ENCODE data around the gene UBR2.
"Not testable (repeated sequence)": the region's sequence is repeated elsewhere in the genome, so short reads cannot be mapped to it uniquely, and the experiment has no call there.

The UBR2 gene

GRCh38 chr6:42533794-42534193 is 30.0 kb upstream of the UBR2 start:
- Histone ChIP-seq H3K27me3 (ENCODE audit: low read depth) (no peaks in the 10 kb centered on the region), H3K4me3 (no peak overlapping the region), H3K4me1 (no peaks in the 10 kb centered on the region), H3K9me3 (no peaks in the 10 kb centered on the region), H3K36me3 (replicated peaks) (no peaks in the 10 kb centered on the region)
- in situ Hi-C loops (cut with MboI; ENCODE audit: low sequenced_read_pairs): loop anchor here (25.0 kb wide), 2 partner anchors 271 to 446 kb away; no protein-coding TSS in a partner anchor
- DNase-seq (ENCODE audit: low spot score in 2 of 2): no peak

GRCh38 chr6:42537536-42537935 is 26.3 kb upstream of the UBR2 start:
- no peak overlapping the region for H3K4me3 ChIP-seq
- no peaks in the 10 kb centered on the region for H3K9me3 ChIP-seq
- in situ Hi-C loops (cut with MboI; ENCODE audit: low sequenced_read_pairs): loop anchor here (25.0 kb wide), 2 partner anchors 275 to 450 kb away; no protein-coding TSS in a partner anchor
- H3K4me1 ChIP-seq: no peaks in the 10 kb centered on the region
- DNase-seq (ENCODE audit: low spot score in 2 of 2): no peak
- no peaks in the 10 kb centered on the region for H3K27me3 ChIP-seq (ENCODE audit: low read depth)
- H3K36me3 ChIP-seq (replicated peaks): no peaks in the 10 kb centered on the region

GRCh38 chr6:42539135-42539534 is 24.7 kb upstream of the UBR2 start:
- H3K9me3 ChIP-seq: no peaks in the 10 kb centered on the region
- DNase-seq (ENCODE audit: low spot score in 2 of 2): no peak
- no peaks in the 10 kb centered on the region for H3K27me3 ChIP-seq (ENCODE audit: low read depth)
- H3K4me3 ChIP-seq: no peak overlapping the region
- no peaks in the 10 kb centered on the region for H3K36me3 ChIP-seq (replicated peaks)
- no peaks in the 10 kb centered on the region for H3K4me1 ChIP-seq
- in situ Hi-C loops (cut with MboI; ENCODE audit: low sequenced_read_pairs): loop anchor here (25.0 kb wide), 2 partner anchors 277 to 452 kb away; no protein-coding TSS in a partner anchor

GRCh38 chr6:42545226-42545773 is 18.5 kb upstream of the UBR2 start:
- Histone ChIP-seq H3K36me3 (replicated peaks) (no peaks in the 10 kb centered on the region), H3K9me3 (no peaks in the 10 kb centered on the region), H3K4me3 (no peak overlapping the region), H3K4me1 (peaks cover 11% of the 10 kb centered on the region), H3K27me3 (ENCODE audit: low read depth) (no peaks in the 10 kb centered on the region)
- DNase-seq (ENCODE audit: low spot score in 2 of 2): no peak
- in situ Hi-C loops (cut with MboI; ENCODE audit: low sequenced_read_pairs): loop anchor here (25.0 kb wide), 2 partner anchors 283 to 458 kb away; no protein-coding TSS in a partner anchor

DNA sequence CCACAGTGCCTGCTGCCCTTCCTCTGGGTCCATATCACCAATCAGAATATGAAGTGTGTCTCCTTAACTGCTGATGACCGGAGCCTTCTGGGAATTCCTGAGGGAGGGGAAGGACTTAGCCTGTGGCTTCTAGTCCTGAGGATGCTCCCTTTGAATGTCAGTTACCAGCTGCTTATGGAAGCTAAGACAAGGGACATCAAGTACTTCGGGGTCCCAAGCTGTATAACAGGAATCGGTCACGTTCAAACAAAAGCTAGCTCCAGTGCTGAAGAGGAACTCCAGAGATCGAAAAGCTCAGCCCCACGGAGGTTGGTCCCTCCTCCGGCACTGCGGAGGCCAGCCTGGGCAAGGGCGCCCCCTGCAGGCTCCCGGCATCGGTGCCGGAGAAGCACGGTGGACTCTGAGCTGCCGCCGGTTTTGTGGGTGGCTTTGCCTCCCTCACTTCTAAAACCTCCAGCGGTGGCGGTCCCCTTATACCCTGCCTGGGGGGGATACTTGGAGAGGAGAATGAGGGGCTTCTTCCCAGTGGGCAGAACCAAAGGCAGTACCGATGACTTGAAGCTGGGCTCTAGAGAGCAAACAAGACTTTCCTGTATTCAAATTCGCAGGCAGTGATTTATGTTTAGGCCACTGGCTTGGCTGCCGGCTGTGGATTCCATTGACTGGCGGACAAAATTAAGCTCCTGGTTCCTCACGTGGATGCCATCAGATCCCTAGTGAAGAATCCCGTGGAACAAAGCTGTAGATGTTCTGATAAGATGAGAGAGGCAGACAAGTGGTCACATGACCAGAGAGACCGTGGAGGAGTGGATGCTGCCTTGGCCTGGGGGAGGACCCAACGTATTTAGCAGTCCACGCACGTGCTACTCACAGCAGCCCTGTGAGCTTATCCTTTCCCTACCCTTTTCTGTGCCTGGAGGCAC is 16.2 kb upstream of the UBR2 start:
- no peaks in the 10 kb centered on the region for H3K27me3 ChIP-seq (ENCODE audit: low read depth)

GRCh38 chr6:42550277-42550676 is 13.6 kb upstream of the UBR2 start:
- Histone ChIP-seq H3K36me3 (replicated peaks) (no peaks in the 10 kb centered on the region), H3K4me3 (no peak overlapping the region), H3K4me1 (peaks cover 11% of the 10 kb centered on the region), H3K9me3 (no peaks in the 10 kb centered on the region), H3K27me3 (ENCODE audit: low read depth) (no peaks in the 10 kb centered on the region)
- no peak for DNase-seq (ENCODE audit: low spot score in 2 of 2)
- in situ Hi-C loops (cut with MboI; ENCODE audit: low sequenced_read_pairs): no loop called here

More for the DNA sequence above, 16.2 kb upstream of the UBR2 start:
- Histone ChIP-seq H3K4me1 (peaks cover 11% of the 10 kb centered on the region), H3K36me3 (replicated peaks) (no peaks in the 10 kb centered on the region), H3K9me3 (no peaks in the 10 kb centered on the region), H3K4me3 (peak overlapping the region; percentile 33)
- in situ Hi-C loops (cut with MboI; ENCODE audit: low sequenced_read_pairs): loop anchor here (25.0 kb wide), 2 partner anchors 285 to 460 kb away; no protein-coding TSS in a partner anchor
- peak; percentile 76 to 91 for DNase-seq (ENCODE audit: low spot score in 2 of 2)

- no peak for DNase-seq (ENCODE audit: low spot score in 2 of 2)
- Histone ChIP-seq H3K27me3 (ENCODE audit: low read depth) (no peaks in the 10 kb centered on the region), H3K4me3 (no peak overlapping the region), H3K9me3 (no peaks in the 10 kb centered on the region), H3K36me3 (replicated peaks) (no peaks in the 10 kb centered on the region), H3K4me1 (peaks cover 14% of the 10 kb centered on the region)
- in situ Hi-C loops (cut with MboI; ENCODE audit: low sequenced_read_pairs): no loop called here
Measured at GRCh38 chr6:42551217-42551616, 12.6 kb upstream of the UBR2 start.

DNA sequence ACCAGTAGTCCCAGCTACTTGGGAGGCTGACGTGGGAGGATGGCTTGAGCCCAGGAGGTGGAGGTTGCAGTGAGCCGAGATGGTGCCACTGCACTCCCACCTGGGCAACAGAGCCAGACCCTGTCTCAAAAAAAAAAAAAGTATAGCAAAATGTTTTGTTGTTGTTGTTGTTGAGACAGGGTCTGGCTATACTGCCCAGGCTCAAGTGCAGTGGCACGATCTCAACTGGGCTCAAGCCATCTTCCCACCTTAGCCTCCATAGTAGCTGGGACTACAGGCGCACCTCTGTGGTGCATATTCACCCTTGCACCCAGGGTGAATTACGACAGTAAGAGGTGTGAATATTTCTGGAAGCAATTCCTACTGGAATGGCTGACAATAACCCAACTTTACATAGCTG is 11.4 kb upstream of the UBR2 start:
- Histone ChIP-seq H3K27me3 (ENCODE audit: low read depth) (no peaks in the 10 kb centered on the region), H3K4me3 (no peak overlapping the region), H3K4me1 (peaks cover 12% of the 10 kb centered on the region), H3K9me3 (no peaks in the 10 kb centered on the region), H3K36me3 (replicated peaks) (no peaks in the 10 kb centered on the region)
- in situ Hi-C loops (cut with MboI; ENCODE audit: low sequenced_read_pairs): no loop called here
- no peak for DNase-seq (ENCODE audit: low spot score in 2 of 2)

DNA sequence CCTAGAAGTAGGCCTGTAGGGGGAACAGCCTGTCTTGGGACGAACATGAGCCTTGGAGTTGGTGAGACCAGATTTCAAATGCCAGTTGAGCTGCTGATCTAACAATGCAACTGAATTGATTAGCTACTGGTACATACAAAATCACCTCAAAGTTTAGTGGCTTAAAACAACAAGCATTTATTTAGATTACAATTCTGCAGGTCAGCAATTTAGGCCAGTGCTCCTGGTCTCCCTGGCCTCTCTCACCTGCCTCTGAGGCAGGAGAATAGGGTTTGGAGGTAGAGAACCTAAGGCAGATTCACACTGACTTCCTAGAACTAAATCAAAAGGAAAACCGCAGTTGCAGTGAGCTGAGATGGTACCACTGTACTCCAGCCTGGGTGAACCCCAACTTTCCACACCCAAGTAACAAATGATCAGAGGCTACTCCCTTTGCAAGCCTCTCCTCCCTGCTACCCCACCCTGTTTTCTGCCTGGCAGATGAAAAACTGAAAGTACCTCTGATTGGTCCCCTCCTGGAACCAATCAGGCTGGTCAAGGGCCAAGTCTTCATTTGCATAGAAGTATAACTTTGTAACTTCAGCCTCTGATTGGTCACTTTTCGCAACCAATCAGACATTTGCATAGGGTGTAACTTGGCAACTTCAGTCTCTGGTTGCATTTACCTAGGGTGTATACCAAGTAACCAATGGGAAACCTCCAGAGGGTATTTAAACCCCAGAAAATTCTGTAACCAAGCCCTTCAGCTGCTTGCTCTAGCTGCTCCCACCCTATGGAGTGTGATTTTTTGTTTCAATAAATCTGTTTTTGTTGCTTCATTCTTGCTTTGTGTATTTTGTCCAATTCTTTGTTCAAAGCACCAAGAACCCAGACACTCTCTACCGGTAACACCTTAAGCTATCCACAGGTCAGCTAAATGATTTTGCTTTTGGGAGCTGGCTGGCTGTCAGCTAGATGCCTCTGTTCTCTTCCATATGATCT is 8.1 kb upstream of the UBR2 start:
- DNase-seq (ENCODE audit: low spot score in 2 of 2): peak; percentile 17 to 69
- in situ Hi-C loops (cut with MboI; ENCODE audit: low sequenced_read_pairs): no loop called here
- Histone ChIP-seq H3K9me3 (no peaks in the 10 kb centered on the region), H3K4me3 (no peak overlapping the region), H3K4me1 (peaks cover 5% of the 10 kb centered on the region), H3K27me3 (ENCODE audit: low read depth) (no peaks in the 10 kb centered on the region), H3K36me3 (replicated peaks) (no peaks in the 10 kb centered on the region)

DNA sequence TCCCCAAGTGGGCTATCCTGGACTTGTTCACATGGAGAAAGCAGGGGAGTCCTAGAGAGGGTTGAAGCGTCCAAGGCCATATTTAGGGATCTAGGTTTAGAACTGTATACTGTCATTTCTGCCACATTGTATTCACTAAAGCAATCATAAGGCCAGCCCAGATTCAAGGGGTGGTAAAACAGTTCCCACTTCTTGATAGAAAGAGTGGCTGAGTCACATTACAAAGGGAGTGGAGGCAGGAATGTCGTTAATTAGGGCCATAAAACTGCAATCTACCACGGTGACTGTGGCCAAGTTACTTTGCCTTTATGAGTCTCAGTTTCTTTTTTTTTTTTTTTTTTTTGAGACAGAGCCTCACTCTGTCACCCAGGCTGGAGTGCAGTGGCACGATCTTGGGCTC is 7.4 kb upstream of the UBR2 start:
- Histone ChIP-seq H3K27me3 (ENCODE audit: low read depth) (no peaks in the 10 kb centered on the region), H3K4me1 (peaks cover 5% of the 10 kb centered on the region), H3K4me3 (no peak overlapping the region), H3K9me3 (no peaks in the 10 kb centered on the region), H3K36me3 (replicated peaks) (no peaks in the 10 kb centered on the region)
- in situ Hi-C loops (cut with MboI; ENCODE audit: low sequenced_read_pairs): no loop called here
- peak; percentile 25 to 28 for DNase-seq (ENCODE audit: low spot score in 2 of 2)

DNA sequence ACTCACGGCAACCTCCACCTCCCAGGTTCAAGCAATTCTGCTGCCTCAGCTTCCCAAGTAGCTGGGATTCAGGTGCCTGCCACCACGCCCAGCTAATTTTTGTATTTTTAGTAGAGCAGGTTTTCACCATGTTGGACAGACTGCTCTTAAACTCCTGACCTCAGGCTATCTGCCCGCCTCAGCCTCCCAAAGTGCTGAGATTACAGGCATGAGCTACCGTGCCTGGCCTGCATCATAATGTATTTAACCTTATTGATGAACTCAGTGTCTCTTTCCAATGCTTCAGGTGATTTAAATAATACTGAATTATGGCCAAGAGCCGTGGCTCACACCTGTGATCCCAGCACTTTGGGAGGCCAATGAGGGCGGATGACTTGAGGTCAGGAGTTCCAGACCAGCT is 4.6 kb upstream of the UBR2 start:
- in situ Hi-C loops (cut with MboI; ENCODE audit: low sequenced_read_pairs); H3K27me3 ChIP-seq (ENCODE audit: low read depth): not testable (repeated sequence)

DNA sequence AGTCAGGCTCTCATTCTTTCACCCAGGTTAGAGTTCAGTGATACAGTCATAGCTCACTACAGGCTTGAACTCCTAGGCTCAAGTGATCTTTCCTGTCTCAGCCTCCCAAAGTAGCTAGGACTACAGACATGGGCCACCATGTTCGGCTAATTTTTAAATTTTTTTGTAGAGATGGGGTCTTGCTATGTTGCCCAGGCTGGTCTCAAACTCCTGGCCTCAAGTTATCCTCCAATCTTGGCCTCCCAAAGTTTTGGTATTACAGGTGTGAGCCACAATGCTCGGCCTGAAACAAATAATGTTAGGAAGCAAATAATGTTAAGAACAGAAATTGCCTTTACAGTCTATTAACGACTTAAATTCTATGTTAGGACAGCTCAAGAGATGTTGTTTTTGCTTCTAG is 1.8 kb upstream of the UBR2 start:
- Histone ChIP-seq H3K27me3 (ENCODE audit: low read depth) (no peaks in the 10 kb centered on the region), H3K4me1 (peaks cover 7% of the 10 kb centered on the region; the same call in 1 of the 2 replicates), H3K4me3 (no peak overlapping the region), H3K36me3 (replicated peaks) (no peaks in the 10 kb centered on the region; the same call in 1 of the 2 replicates), H3K9me3 (no peaks in the 10 kb centered on the region; the same call in 1 of the 2 replicates)
- in situ Hi-C loops (cut with MboI; ENCODE audit: low sequenced_read_pairs): no loop called here
- no peak for DNase-seq (ENCODE audit: low spot score in 2 of 2)

More for the DNA sequence above, 4.6 kb upstream of the UBR2 start:
- H3K9me3 ChIP-seq; DNase-seq (ENCODE audit: low spot score in 2 of 2); H3K36me3 ChIP-seq (replicated peaks); H3K4me1 ChIP-seq; H3K4me3 ChIP-seq: not testable (repeated sequence)

GRCh38 chr6:42562788-42563405 is 932 bp upstream of the UBR2 start:
- H3K9me3 ChIP-seq: no peaks in the 10 kb centered on the region; the same call in 1 of the 2 replicates
- peaks cover 7% of the 10 kb centered on the region; the same call in 1 of the 2 replicates for H3K4me1 ChIP-seq
- DNase-seq (ENCODE audit: low spot score in 2 of 2): no peak
- peak overlapping the region; percentile 73; the same call in 1 of the 2 replicates for H3K4me3 ChIP-seq
- H3K36me3 ChIP-seq (replicated peaks): no peaks in the 10 kb centered on the region; the same call in 1 of the 2 replicates
- in situ Hi-C loops (cut with MboI; ENCODE audit: low sequenced_read_pairs): no loop called here
- H3K27me3 ChIP-seq (ENCODE audit: low read depth): no peaks in the 10 kb centered on the region

Data from HAP-1 (cell line).